GM19452 (cell line): Measurements from ENCODE around the gene AKNAD1.
"Not testable (repeated sequence)": the region's sequence is repeated elsewhere in the genome, so short reads cannot be mapped to it uniquely, and the experiment has no call there.

Experiments used
- ATAC-seq: cut with Tn5 transposase; IDR thresholded peaks from one replicate; pipeline ENCODE4 v1.9.1; 2021; ENCODE audit not compliant: unreplicated experiment

AKNAD1 gene

GRCh38 chr1:108856994-108857393 is at the start of gene AKNAD1:
Gene AKNAD1 (minus strand): TSS chr1:108857094. CDS start chr1:108852664, 4,430 bp downstream.
- ATAC-seq, result no peak

DNA sequence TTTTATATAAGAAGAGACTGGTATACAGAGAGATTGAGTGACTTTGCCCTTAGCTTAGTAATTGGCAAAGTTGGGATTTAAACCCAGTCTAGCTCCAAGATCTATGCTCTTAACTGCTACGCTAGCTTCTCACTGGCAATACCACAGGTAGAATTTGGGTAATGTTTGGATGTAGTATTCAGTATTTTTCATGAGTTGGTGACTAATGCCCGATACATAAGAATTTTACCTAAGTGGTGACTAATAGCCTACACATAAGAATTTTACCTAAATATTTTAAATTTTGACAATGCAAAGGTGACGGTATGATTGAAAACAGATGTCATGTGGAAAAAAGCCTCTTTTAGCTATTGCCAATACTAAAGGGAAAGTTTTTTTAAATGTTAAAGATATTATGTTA is 44.2 kb upstream of the AKNAD1 start:
- no peak for ATAC-seq

GRCh38 chr1:108897865-108898720 is 41.2 kb upstream of the AKNAD1 start:
- no peak for ATAC-seq

- ATAC-seq, result no peak
Observed at GRCh38 chr1:108896146-108897145, 39.6 kb upstream of the AKNAD1 start.

GRCh38 chr1:108893141-108893530 is 36.2 kb upstream of the AKNAD1 start:
- no peak for ATAC-seq

DNA sequence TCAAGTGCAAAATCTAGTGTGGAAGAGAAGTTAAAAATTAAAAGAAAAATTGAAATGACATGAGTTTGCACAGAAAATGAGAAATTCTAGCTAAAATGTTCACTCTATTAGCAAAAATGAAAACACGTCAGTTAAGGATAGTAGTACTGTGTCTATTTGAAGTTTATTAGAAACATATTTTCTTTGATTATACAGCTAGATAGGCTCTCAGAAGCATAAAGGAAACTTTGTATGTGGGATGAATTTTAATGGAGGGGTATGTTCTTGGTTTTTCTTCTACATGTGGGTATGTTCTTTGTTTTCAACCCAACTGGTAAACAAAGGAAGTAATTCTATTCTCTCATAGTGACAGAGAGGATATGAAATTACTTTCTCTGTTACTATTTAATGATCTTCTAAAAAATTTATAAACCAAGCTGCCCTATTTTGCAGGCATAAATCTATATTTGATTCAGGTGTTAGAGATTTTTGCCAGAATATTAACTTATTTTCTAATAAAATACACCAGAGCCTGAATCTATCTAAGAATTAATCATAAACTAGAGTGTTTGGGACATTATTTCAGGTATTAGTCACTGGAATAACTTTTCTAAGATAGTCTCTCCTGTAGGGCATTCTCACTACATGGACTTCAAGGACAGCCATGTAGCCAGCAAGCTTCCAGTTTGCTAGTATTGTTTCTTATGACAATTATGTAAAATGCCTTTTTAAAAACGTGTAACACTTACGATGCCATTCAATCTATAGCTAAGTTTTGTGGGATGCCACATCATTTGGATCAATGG is 35.7 kb upstream of the AKNAD1 start:
- no peak for ATAC-seq

- ATAC-seq, result no peak
Observed at GRCh38 chr1:108889706-108890384, 33.0 kb upstream of the AKNAD1 start.

- ATAC-seq, result not testable (repeated sequence)
Observed at GRCh38 chr1:108889006-108889645, 32.2 kb upstream of the AKNAD1 start.

DNA sequence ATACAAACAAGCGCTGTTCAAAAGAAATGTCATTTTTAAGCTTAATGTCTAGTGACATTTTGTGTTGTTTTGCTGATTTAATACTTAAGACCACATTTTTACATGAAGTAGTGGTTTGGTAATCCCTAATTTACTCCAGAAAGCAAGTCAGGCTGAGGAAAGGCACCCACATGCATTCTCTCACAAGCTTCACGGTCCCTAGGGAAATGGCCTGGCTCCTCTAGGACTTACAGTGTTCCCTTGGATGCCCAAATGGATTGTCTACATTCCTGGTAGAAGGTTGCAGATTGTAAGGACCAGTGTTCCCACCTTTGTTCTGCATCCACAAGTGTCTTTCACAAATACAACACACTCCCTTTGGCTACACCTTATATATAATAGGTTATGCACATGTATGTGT is 29.4 kb upstream of the AKNAD1 start:
- no peak for ATAC-seq

DNA sequence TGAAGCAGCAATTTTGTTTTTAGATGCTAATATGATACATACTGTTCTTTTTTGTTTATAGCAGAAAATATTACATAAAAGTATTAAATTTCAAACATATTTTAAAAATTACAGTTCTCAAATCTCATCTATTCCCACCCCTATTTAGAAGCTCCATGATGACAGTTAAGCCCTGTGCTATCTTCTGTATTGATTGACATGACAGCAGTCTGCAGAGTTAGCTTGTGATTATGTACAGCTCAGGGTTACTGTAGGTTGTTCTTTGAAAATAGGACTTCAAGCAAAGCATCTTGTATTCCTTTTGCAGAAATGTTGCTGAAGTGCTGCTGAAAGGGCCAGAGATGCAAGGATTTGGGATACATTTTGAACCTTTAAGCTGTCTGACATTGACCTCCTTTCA is 28.1 kb upstream of the AKNAD1 start:
- ATAC-seq, result no peak

DNA sequence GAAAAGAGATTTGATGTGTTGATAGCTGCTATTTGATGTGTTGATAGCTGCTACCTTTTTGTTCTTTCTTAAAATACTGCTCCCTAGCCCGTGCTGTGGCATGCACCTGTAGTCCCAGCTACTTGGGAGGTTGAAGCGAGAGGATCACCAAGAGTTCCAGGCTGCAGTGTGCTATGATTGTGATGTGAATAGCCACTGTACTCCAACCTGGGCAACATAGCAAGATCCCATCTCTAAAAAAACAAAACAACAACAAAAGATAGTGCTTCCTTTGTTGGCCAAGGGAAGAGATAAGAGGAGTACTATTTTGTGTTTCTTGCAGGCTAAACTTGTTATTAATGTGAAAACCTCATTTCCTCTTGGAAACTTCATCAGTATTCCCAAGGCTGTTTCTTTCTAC is 25.9 kb upstream of the AKNAD1 start:
- ATAC-seq, result no peak

DNA sequence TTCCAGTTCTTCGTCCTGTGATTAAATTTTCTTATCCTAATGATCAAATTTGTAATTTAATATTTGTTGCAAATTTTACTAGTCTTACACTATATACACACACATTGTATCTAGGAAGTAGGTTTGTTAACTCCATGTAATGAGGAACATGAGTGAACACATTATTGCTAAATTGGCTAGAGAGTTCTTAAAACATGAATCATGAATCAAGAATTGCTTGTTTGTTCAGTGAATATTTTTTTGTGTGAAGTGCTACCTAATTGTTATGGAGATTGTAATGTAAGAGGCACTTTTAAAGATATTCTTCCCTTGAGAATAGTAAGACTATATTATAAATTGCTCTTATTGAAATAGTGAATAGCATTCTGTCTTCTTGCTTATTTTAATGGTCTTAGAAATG is 24.5 kb upstream of the AKNAD1 start:
- ATAC-seq, result no peak

GRCh38 chr1:108880850-108881249 is 24.0 kb upstream of the AKNAD1 start:
- no peak for ATAC-seq

DNA sequence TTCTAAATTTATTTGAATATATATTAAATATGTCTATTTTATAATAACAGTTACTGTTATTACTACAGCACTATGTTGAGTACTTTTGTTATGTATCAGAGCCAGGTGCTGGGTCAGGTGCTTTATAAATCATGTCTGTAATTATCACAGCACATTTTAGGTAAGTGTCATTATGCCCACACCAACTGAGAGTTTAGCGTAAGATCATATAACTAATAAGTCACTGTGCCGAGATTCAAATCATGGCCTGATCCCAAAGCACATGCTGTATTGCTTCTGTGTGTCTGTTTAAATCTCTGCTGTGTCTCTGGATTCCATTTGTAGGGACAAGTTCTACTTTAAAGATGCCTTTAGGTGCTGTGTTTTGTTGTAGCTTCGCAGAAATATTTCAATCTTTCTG is 21.8 kb upstream of the AKNAD1 start:
- ATAC-seq, result no peak

DNA sequence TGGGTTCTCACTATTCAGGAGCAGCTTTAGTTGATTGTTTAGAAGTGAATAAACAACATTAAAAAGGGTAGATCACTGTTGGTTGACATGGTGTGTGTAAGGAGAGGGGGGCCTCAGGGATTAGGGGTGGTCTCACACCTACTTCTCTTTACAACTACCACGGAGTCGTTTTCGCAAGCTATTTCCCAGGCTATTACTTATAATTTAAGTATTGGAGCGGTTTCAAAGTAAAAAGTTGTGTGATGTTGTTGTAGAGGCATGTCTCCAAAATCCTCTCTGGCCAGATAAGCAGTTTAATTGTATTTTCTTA is 21.2 kb upstream of the AKNAD1 start:
- no peak for ATAC-seq

DNA sequence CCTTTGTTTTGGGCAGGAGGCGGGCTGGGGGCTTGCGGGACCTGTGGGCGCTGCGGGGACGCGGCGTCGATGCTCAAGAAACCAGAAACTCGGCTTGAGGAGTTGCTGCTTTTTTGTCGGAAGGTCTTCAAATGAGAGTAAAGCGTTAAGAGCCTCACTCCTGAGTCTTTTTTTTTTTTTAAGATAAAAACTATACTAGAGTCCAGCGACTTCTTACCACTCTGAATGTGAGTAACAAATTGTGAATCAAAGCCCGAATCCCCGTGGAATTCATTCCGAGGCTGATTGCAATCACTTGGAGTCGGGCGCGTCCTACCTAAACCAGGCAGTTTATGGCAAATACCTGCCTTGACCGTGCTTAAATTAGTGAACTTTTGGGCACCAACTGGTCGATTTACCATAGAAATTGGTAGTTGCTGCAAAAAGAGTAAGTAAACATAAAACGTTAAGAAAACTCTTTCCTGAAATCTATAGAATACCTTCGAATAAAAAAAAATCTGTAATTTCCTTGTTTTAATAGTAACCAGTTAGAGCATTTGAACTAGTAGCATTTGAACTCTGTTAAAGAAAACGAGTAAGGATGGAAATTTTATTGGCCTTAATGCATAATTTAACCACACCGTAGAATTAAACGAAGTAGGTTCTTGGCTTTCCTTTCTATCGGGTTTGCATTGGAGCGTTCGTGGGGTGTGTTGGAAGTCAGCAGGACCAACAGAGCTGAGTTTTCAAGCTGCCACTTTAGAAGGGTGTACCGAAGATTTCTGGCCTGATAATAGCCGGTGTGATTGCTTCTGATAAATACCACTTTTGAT is 20.7 kb upstream of the AKNAD1 start:
- no peak for ATAC-seq

DNA sequence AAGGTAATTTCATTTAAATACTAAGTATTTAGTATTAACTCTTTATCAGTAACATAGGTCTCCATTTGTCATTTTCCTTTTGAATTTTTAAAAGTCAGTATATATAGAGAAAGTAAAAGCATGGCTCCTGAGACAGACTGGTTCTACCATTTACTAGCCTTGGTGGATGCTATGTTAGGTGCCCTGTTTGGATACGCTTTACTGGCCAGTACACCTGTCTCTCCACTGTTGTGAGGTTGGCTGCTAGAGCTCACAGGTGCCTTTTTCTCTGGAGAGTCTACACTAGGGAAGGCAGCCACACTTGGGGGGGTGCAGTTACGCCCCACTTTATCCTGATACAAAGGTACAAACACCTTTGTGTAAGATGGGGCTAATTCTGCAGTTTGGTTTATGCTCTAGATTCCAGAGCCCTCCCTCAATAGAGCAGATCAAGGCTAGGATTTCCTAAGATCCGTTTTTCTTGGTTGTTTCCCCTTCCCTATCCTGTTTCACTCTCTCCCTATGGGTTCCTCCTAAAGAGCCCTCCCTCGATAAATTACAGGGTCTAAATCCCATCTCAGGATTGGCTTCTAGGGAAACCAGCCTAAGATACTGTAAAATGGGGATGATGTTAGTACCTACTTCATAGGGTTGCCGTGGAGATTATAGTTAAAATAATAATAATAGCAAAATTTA is 14.3 kb upstream of the AKNAD1 start:
- no peak for ATAC-seq

GRCh38 chr1:108865316-108865910 is 8.5 kb upstream of the AKNAD1 start:
- no peak for ATAC-seq
